Endothelial cell of umbilical vein (primary cell): Measurements from ENCODE around the gene RPL34. TPM values are rescaled to one million over a fixed set of nuclear protein-coding genes. Genes with fewer than 3 reads are reported as not detected.

ENCODE experiments used
- BruUV-seq: library from RNA; stranded (reverse); fragments of 400-500 nt; replicated peaks from 2 replicates; lab custom pipeline; 2021; lab: Mats Ljungman, UMichigan
- CTCF ChIA-PET: fragments of 300-600, 350-600 bp; sonication (Branson Sonifier 250); formaldehyde crosslinking; loops from one replicate; lab custom pipeline; 2021; ENCODE audit warnings: antibody characterized with exemption, inconsistent platforms; lab: Charles Lee
- POLR2A ChIA-PET: fragments of 300-600, 350-600 bp; sonication (Branson Sonifier 250); formaldehyde crosslinking; loops from one replicate; lab custom pipeline; 2021; ENCODE audit warnings: antibody characterized with exemption, inconsistent platforms; lab: Charles Lee
- DNase-seq: peaks from one replicate; pipeline ENCODE4 v3.0.0-alpha.2; 2011; ENCODE audit warnings: low read depth, low spot score
- FAIRE-seq: peaks from 2 replicates; lab custom pipeline; 2011; peaks lifted over from hg19 to GRCh38; lab: Jason Lieb, UNC
- H2AFZ ChIP-seq: 2 replicates; pipeline ENCODE4 v1.6.0; 2012; ENCODE audit warnings: low read depth, low read length, control low read depth, inconsistent platforms
- H3K27ac ChIP-seq: 2 replicates; pipeline ENCODE4 v1.5.1; 2011; ENCODE audit warnings: low read depth, mild to moderate bottlenecking, control low read depth, low read length, moderate library complexity; ENCODE audit not compliant: insufficient read depth
- H3K27me3 ChIP-seq, 2 experiments: 2 replicates each; pipeline versions ENCODE4 v1.6.0 to v1.6.1; 2011; ENCODE audit warnings: low read length in 2 of 2, mixed read lengths in 1 of 2; ENCODE audit not compliant: control insufficient read depth in 2 of 2, insufficient read depth in 2 of 2
- H3K36me3 ChIP-seq, 2 experiments: 2 replicates in 1 of 2; 3 replicates in 1 of 2; pipeline ENCODE4 v1.5.1; 2011; ENCODE audit warnings: low read length in 2 of 2, mild to moderate bottlenecking in 1 of 2, moderate library complexity in 1 of 2; ENCODE audit not compliant: control insufficient read depth in 2 of 2, insufficient read depth in 2 of 2; ENCODE audit errors: extremely low read depth in 1 of 2
- H3K4me1 ChIP-seq: 3 replicates; pipeline ENCODE4 v1.5.1; 2011; ENCODE audit warnings: mild to moderate bottlenecking, low read length; ENCODE audit not compliant: control insufficient read depth, insufficient read depth; ENCODE audit errors: extremely low read depth
- H3K4me2 ChIP-seq: 2 replicates; pipeline ENCODE4 v1.6.1; 2011; ENCODE audit warnings: low read length, control low read depth, mixed read lengths; ENCODE audit not compliant: insufficient read depth
- H3K4me3 ChIP-seq, 3 experiments: fragments of 200-600 bp in 1 of 3; sonication (generic), shearing (Covaris generic) in 1 of 3; replicated peaks in 1 of 3; 2 replicates each; pipeline ENCODE4 v1.5.1; 2011 to 2016; ENCODE audit warnings: control low read depth in 3 of 3, low read length in 3 of 3, mild to moderate bottlenecking in 2 of 3, inconsistent platforms in 1 of 3, low read depth in 1 of 3, moderate library complexity in 1 of 3; ENCODE audit not compliant: insufficient read depth in 1 of 3
- H3K79me2 ChIP-seq: 2 replicates; pipeline ENCODE4 v1.6.0; 2012; ENCODE audit warnings: low read length, inconsistent platforms; ENCODE audit not compliant: control insufficient read depth, insufficient read depth
- H3K9ac ChIP-seq: replicated peaks from 2 replicates; pipeline ENCODE3; 2011; ENCODE audit warnings: low read length, control low read depth; ENCODE audit not compliant: insufficient read depth; ENCODE audit errors: extremely low read depth
- H3K9me1 ChIP-seq: replicated peaks from 3 replicates; pipeline ENCODE4 v1.6.0; 2011; ENCODE audit warnings: mild to moderate bottlenecking, low read length; ENCODE audit not compliant: control insufficient read depth, insufficient read depth; ENCODE audit errors: extremely low read depth
- H3K9me3 ChIP-seq: replicated peaks from 2 replicates; pipeline ENCODE4 v1.5.1; 2012; ENCODE audit warnings: low read length, inconsistent platforms; ENCODE audit not compliant: control insufficient read depth, insufficient read depth
- H4K20me1 ChIP-seq: replicated peaks from 2 replicates; pipeline ENCODE3; 2011; ENCODE audit warnings: mild to moderate bottlenecking, low read length; ENCODE audit not compliant: control insufficient read depth, insufficient read depth; ENCODE audit errors: extremely low read depth
- CTCF ChIP-seq, 2 donors: IDR thresholded peaks; 1 replicate in 1 of 2; 2 replicates in 1 of 2; pipeline ENCODE4 v1.5.1; 2011; ENCODE audit warnings: low read length in 2 of 2, mild to moderate bottlenecking in 2 of 2, moderate library complexity in 2 of 2, control low read depth in 1 of 2, inconsistent platforms in 1 of 2, low read depth in 1 of 2; ENCODE audit not compliant: insufficient read depth in 1 of 2; ENCODE audit errors: extremely low read depth in 1 of 2
- EZH2 ChIP-seq: IDR thresholded peaks from 2 replicates; pipeline ENCODE4 v1.6.1; 2012; ENCODE audit warnings: borderline replicate concordance, low read depth, mild to moderate bottlenecking, moderate library complexity, low read length, inconsistent platforms; ENCODE audit not compliant: severe bottlenecking
- FOS ChIP-seq: IDR thresholded peaks from 2 replicates; pipeline ENCODE4 v1.6.1; 2011; ENCODE audit warnings: mild to moderate bottlenecking, low read length, moderate library complexity, borderline replicate concordance; ENCODE audit not compliant: insufficient read depth
- GATA2 ChIP-seq: IDR thresholded peaks from 2 replicates; pipeline ENCODE4 v1.7.0; 2011; ENCODE audit warnings: low read depth, mild to moderate bottlenecking, moderate library complexity, mixed read lengths, low read length; ENCODE audit not compliant: insufficient read length, insufficient read depth
- JUN ChIP-seq: IDR thresholded peaks from 2 replicates; pipeline ENCODE4 v1.6.1; 2011; ENCODE audit warnings: borderline replicate concordance, low read depth; ENCODE audit not compliant: insufficient read length, insufficient read depth
- MAX ChIP-seq: IDR thresholded peaks from 2 replicates; pipeline ENCODE4 v1.6.1; 2011; ENCODE audit not compliant: insufficient read depth, insufficient read length
- MYC ChIP-seq: IDR thresholded peaks from one replicate; pipeline ENCODE4 v1.6.1; 2011; ENCODE audit warnings: mild to moderate bottlenecking, low read depth, low read length
- POLR2A ChIP-seq: IDR thresholded peaks from 2 replicates; pipeline ENCODE4 v1.6.1; 2012; ENCODE audit warnings: low read depth, mild to moderate bottlenecking, control low read depth, low read length
- POLR2AphosphoS5 ChIP-seq: IDR thresholded peaks from 2 replicates; pipeline ENCODE4 v1.6.1; 2012; ENCODE audit warnings: low read depth, mild to moderate bottlenecking, control low read depth, low read length, moderate library complexity; ENCODE audit not compliant: insufficient read depth
- dilution Hi-C: fragments of 300-500 bp; cut with MboI; formaldehyde crosslinking; loops from one replicate; pipeline ENCODE4 v1.15.0; 2019; ENCODE audit warnings: low sequenced_read_pairs; ENCODE audit not compliant: extremely low pct_ligation_motif_present
- intact Hi-C: fragments of 100-400 bp; cut with micrococcal nuclease; formaldehyde crosslinking; loops from one replicate; pipeline ENCODE4 v1.10.0; 2022
- polyA plus RNA-seq, 4 experiments: library from polyadenylated mRNA; depleted of rRNA in 3 of 4; stranded (reverse) in 3 of 4; unstranded in 1 of 4; fragments of >200 nt; gene quantifications; 2 replicates each; pipeline versions ENCODE4 v1.2.1 to v1.2.3, GENCODE V29; 2011 to 2012; ENCODE audit warnings: missing spikeins in 1 of 4
- total RNA-seq: library from RNA; stranded (reverse); gene quantifications from 2 replicates; pipeline ENCODE4 v1.2.3, GENCODE V29; 2021

Gene RPL34
- total and polyA plus RNA-seq, 2 donors (not counting 3 experiments of a cell fraction or from before 2014, with no cell fraction given) = 1,114 to 2,397 TPM

- DNase-seq = no peak
- no TSS peak for BruUV-seq
- Histone ChIP-seq H2AFZ (no peak overlapping the region), H3K9me1 (no peaks in the 10 kb centered on the region), H3K4me1 (no peaks in the 10 kb centered on the region), H3K4me2 (no peak overlapping the region), H4K20me1 (no peaks in the 10 kb centered on the region), H3K9ac (no peak overlapping the region), H3K36me3 (peaks cover 24 to 39% of the 10 kb centered on the region in 2 experiments), H3K27me3 (no peaks in the 10 kb centered on the region), H3K9me3 (no peaks in the 10 kb centered on the region), H3K27ac (no peak overlapping the region), H3K4me3 (no peak overlapping the region), H3K79me2 (peaks cover 16% of the 10 kb centered on the region)
- CTCF ChIA-PET = interaction anchor here (1.1 to 2.9 kb wide), 2 partner anchors 10 to 609 kb away, joined by 3 to 12 read pairs; no protein-coding TSS in a partner anchor
- TF ChIP-seq JUN = no peak
- TF ChIP-seq GATA2 = no peak
- no peak for TF ChIP-seq FOS
- TF ChIP-seq POLR2AphosphoS5 = no peak
- TF ChIP-seq MYC = no peak
- TF ChIP-seq CTCF (IDR thresholded peaks at IDR 0.05; ENCODE audit: extremely low read depth in 1 of 2, insufficient read depth in 1 of 2, low read depth in 1 of 2, low read length in 2 of 2) = no peak
- no peak for TF ChIP-seq POLR2A
- no peak for TF ChIP-seq MAX
- TF ChIP-seq EZH2 = no peak
- no peak for FAIRE-seq
- dilution Hi-C loops (no loop called here), intact Hi-C loops (no loop called here)
- POLR2A ChIA-PET = interaction anchor here (1.0 to 1.8 kb wide), 2 partner anchors 22 kb away, joined by 3 to 14 read pairs; partner anchors contain the start of gene OSTC
These were observed 8.0 kb downstream of the RPL34 start for GRCh38 chr4:108628411-108628810.
